A673 (cell line): ENCODE measurements around the gene BLOC1S3. TPM values are rescaled to one million over a fixed set of nuclear protein-coding genes. Genes with fewer than 3 reads are reported as not detected.

Experiments used
- BruUV-seq: library from RNA; stranded (reverse); fragments of 400-500 nt; replicated peaks from 2 replicates; lab custom pipeline; 2021; lab: Mats Ljungman, UMichigan
- CTCF ChIA-PET: fragments of 300-600 bp; sonication (Branson Sonifier 250); formaldehyde crosslinking; loops from one replicate; lab custom pipeline; 2022; ENCODE audit warnings: antibody characterized with exemption; lab: Charles Lee
- POLR2A ChIA-PET: fragments of 300-600 bp; sonication (Branson Sonifier 250); formaldehyde crosslinking; loops from one replicate; lab custom pipeline; 2022; ENCODE audit warnings: antibody characterized with exemption; ENCODE audit not compliant: low non-redundant PET; lab: Charles Lee
- DNase-seq: peaks from one replicate; pipeline ENCODE4 v3.0.0-alpha.2; 2015; ENCODE audit warnings: low spot score
- H3K27ac ChIP-seq: fragments of 200-600 bp; sonication (generic); 2 replicates; pipeline ENCODE4 v1.5.1; 2016; ENCODE audit warnings: mixed run types, low read depth, mild to moderate bottlenecking, mixed read lengths, antibody characterized with exemption, low read length; ENCODE audit not compliant: poor library complexity, severe bottlenecking
- H3K27me3 ChIP-seq: fragments of 200-600 bp; sonication (generic); replicated peaks from 2 replicates; pipeline ENCODE4 v1.6.1; 2017; ENCODE audit warnings: mixed run types, low read depth, mild to moderate bottlenecking, mixed read lengths, antibody characterized with exemption, low read length; ENCODE audit not compliant: insufficient read depth, poor library complexity
- H3K36me3 ChIP-seq: fragments of 200-600 bp; sonication (generic); 2 replicates; pipeline ENCODE4 v1.6.1; 2016; ENCODE audit warnings: mixed run types, mild to moderate bottlenecking, mixed read lengths, antibody characterized with exemption, low read length; ENCODE audit not compliant: insufficient read depth, poor library complexity, severe bottlenecking
- H3K4me1 ChIP-seq: fragments of 200-600 bp; sonication (generic); 2 replicates; pipeline ENCODE4 v1.6.1; 2017; ENCODE audit warnings: mixed run types, mild to moderate bottlenecking, mixed read lengths, antibody characterized with exemption, low read length; ENCODE audit not compliant: insufficient read depth, poor library complexity, severe bottlenecking
- H3K4me3 ChIP-seq: fragments of 200-600 bp; sonication (generic); 2 replicates; pipeline ENCODE4 v1.5.1; 2016; ENCODE audit warnings: low read depth, mixed run types, mild to moderate bottlenecking, mixed read lengths, low read length; ENCODE audit not compliant: poor library complexity, severe bottlenecking
- H3K9me3 ChIP-seq: fragments of 200-600 bp; sonication (generic); 2 replicates; pipeline ENCODE4 v1.6.1; 2016; ENCODE audit warnings: mixed run types, low read depth, mild to moderate bottlenecking, mixed read lengths, antibody characterized with exemption, low read length; ENCODE audit not compliant: poor library complexity, severe bottlenecking
- EZH2 ChIP-seq: fragments of 200-600 bp; sonication (generic); IDR thresholded peaks from 2 replicates; pipeline ENCODE4 v1.6.1; 2017; ENCODE audit warnings: borderline replicate concordance, low read depth, mild to moderate bottlenecking, mixed read lengths, antibody characterized with exemption, low read length; ENCODE audit not compliant: poor library complexity, severe bottlenecking
- intact Hi-C: fragments of 100-400 bp; cut with micrococcal nuclease; formaldehyde crosslinking; loops from one replicate; pipeline ENCODE4 v1.10.0; 2022; ENCODE audit not compliant: unreplicated experiment
- total RNA-seq: library from RNA; stranded (reverse); gene quantifications from 2 replicates; pipeline ENCODE4 v1.2.3, GENCODE V29; 2021
- TF ChIP-seq, protein P1 (sequence below): fragments of 300-800, 200-600 bp; sonication (generic); conservative IDR thresholded peaks from 2 replicates; pipeline ENCODE4 v1.5.1; 2017; ENCODE audit warnings: low read depth, mild to moderate bottlenecking, antibody characterized with exemption, low read length, moderate library complexity, mixed read lengths

The BLOC1S3 gene
- total RNA-seq, 1 experiment from 2014 or later: 8.7 TPM

DNA sequence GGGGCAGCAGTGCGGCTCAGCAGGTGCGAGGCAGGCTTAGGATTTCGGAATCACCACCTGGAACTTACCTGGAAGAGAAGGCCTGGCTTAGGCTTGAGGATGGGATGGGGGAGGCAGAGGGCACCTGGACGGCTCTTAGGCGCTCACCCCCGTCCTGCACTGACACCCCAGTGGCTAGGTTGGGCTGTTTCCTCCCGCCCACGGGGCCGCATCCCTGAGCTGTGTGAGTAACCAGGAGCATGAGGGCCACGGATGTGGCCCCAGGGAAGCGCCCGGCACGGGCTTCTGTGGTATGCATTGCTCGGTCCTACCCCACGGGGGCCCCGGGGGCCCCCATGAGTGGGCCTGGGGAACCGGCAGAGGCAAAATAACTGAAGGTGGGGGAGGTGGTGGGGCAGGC, 15.4 kb upstream of the BLOC1S3 start:
- H3K4me3 ChIP-seq: no peak overlapping the region
- no peak overlapping the region for H3K27ac ChIP-seq
- H3K4me1 ChIP-seq: no peaks in the 10 kb centered on the region
- H3K9me3 ChIP-seq: no peaks in the 10 kb centered on the region
- no peaks in the 10 kb centered on the region for H3K27me3 ChIP-seq
- intact Hi-C loops: no loop called here
- H3K36me3 ChIP-seq: no peaks in the 10 kb centered on the region
- BruUV-seq: no TSS peak
- DNase-seq: no peak
- ChIA-PET POLR2A (interaction anchor here (0.6 kb wide), 1 partner anchor 17 kb away, joined by 3 read pairs; no protein-coding TSS in a partner anchor), CTCF (no interaction called here)
- TF ChIP-seq, protein P1, sequence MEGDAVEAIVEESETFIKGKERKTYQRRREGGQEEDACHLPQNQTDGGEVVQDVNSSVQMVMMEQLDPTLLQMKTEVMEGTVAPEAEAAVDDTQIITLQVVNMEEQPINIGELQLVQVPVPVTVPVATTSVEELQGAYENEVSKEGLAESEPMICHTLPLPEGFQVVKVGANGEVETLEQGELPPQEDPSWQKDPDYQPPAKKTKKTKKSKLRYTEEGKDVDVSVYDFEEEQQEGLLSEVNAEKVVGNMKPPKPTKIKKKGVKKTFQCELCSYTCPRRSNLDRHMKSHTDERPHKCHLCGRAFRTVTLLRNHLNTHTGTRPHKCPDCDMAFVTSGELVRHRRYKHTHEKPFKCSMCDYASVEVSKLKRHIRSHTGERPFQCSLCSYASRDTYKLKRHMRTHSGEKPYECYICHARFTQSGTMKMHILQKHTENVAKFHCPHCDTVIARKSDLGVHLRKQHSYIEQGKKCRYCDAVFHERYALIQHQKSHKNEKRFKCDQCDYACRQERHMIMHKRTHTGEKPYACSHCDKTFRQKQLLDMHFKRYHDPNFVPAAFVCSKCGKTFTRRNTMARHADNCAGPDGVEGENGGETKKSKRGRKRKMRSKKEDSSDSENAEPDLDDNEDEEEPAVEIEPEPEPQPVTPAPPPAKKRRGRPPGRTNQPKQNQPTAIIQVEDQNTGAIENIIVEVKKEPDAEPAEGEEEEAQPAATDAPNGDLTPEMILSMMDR: no peak

DNA sequence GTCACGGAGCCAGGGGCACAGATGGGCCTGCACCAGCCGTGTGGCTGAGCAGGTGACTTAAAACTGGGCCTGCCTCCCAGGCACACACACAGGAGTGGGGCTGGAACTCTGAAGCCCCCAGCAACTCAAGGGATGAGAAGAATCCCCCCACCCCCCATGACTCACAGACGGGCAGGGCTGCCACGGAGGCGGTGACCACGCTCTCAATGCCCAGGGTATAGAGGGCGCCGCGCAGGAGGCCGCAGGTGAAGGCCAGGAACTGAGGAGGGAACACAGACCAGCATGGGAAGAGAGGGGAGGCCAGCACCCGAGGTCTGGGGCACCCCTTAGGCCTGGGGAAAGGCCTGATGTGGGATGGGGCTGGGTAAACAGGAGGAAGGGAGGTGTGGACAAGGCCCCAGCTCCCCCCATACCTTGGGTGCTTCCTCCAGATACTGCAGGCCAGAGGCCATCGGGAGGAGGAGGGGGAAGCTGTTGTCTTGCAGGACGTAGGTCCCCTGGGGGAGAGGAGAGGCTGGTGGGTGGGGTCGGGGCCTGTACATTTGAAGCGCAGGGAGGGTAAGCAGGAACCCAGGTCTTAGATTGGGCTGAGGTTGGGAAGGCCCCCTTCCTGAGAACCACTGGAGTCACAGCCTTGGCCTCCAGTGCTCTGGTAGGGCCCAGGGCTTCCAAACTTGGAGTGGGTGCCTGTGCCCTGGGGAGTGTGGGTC, 14.7 kb upstream of the BLOC1S3 start:
- Histone ChIP-seq H3K4me3 (no peak overlapping the region), H3K36me3 (no peaks in the 10 kb centered on the region), H3K27ac (no peak overlapping the region), H3K4me1 (no peaks in the 10 kb centered on the region), H3K9me3 (no peaks in the 10 kb centered on the region), H3K27me3 (no peaks in the 10 kb centered on the region)
- ChIA-PET CTCF (no interaction called here), POLR2A (no interaction called here)
- intact Hi-C loops: no loop called here
- TF ChIP-seq, protein P1: no peak
- no peak for TF ChIP-seq EZH2
- BruUV-seq: no TSS peak
- DNase-seq: no peak

DNA sequence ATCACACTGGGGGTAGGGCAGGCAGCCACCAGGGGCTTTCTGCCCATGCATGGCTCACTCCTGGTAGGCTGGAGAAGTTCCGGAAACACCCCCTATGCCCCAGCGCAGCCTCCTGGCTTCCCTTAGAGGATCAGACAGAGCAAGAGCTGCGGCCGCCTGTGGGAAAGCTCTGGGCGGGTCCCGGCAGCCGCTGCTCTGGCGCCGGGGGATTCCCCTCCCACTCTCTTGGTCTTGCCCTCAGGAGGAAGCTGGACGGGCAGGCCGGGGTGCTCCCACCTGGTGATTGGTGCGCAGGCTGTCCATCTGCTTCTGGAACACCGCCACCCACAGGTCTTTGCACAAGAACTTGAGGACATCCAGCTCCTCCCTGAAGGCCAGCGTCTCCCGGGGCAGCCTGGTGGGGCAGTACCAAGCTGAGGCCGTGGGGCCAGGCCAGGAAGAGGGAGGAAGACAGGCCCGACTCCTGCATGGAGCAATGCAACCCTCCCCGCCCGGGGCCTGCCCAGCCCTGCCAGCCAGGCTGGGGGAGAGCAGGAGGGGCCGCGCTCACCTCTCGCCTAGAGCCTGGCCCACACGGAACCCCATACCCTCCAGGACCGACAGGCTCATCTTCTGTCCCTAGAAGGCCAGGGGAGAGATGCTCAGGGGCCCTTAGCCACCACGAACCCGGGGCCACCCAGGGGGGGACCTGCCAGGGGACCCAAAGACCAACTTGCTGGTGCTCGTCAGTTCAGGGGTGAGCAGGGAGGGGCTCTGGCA, 13.8 kb upstream of the BLOC1S3 start:
- CTCF ChIA-PET: no interaction called here
- no TSS peak for BruUV-seq
- DNase-seq: no peak

More for the DNA sequence above, 13.8 kb upstream of the BLOC1S3 start:
- POLR2A ChIA-PET: no interaction called here
- Histone ChIP-seq H3K27ac (no peak overlapping the region), H3K4me1 (no peaks in the 10 kb centered on the region), H3K36me3 (no peaks in the 10 kb centered on the region), H3K27me3 (no peaks in the 10 kb centered on the region), H3K9me3 (no peaks in the 10 kb centered on the region), H3K4me3 (no peak overlapping the region)
- intact Hi-C loops: no loop called here
- TF ChIP-seq, protein P1: no peak
- no peak for TF ChIP-seq EZH2
